Vagina (tissue), 2 donors: ENCODE measurements around the gene SLC6A7. TPM values are rescaled to one million over a fixed set of nuclear protein-coding genes. Genes with fewer than 3 reads are reported as not detected.

ENCODE experiments used
- DNase-seq, 2 donors: peaks; one replicate each; pipeline ENCODE4 v3.0.0-alpha.2; 2017; ENCODE audit errors: extremely low spot score in 2 of 2
- H3K27ac ChIP-seq: fragments of 200-600 bp; sonication (generic); one replicate; pipeline ENCODE4 v1.5.1; 2019
- H3K27me3 ChIP-seq: fragments of 200-600 bp; sonication (generic); one replicate; pipeline ENCODE4 v1.5.1; 2019
- H3K36me3 ChIP-seq, 2 donors: fragments of 200-600 bp; sonication (generic); one replicate each; pipeline ENCODE4 v1.5.1; 2017 to 2019
- H3K4me1 ChIP-seq: fragments of 200-600 bp; sonication (generic); one replicate; pipeline ENCODE4 v1.5.1; 2019
- H3K4me3 ChIP-seq, 2 donors: fragments of 200-600 bp; sonication (generic); 1 replicate in 1 of 2; 2 replicates in 1 of 2; pipeline ENCODE4 v1.5.1; 2016 to 2019
- H3K9me3 ChIP-seq: fragments of 200-600 bp; sonication (generic); one replicate; pipeline ENCODE4 v1.5.1; 2019
- POLR2A ChIP-seq, 2 donors: fragments of 450-650 bp; IDR thresholded peaks; one replicate each; pipeline ENCODE4 v1.6.1; 2017; ENCODE audit warnings: antibody characterized with exemption in 2 of 2, mild to moderate bottlenecking in 2 of 2, moderate library complexity in 2 of 2
- POLR2AphosphoS5 ChIP-seq, 2 donors: sonication (generic); formaldehyde crosslinking; IDR thresholded peaks; one replicate each; pipeline ENCODE4 v1.9.0; 2017; ENCODE audit warnings: antibody characterized with exemption in 2 of 2, mild to moderate bottlenecking in 2 of 2, low read depth in 1 of 2; ENCODE audit not compliant: insufficient read depth in 1 of 2
- intact Hi-C: fragments of 100-400 bp; cut with DNase I; formaldehyde crosslinking; loops from one replicate; pipeline ENCODE4 v1.15.1; 2023
- total RNA-seq: library from RNA; depleted of rRNA; stranded (reverse); fragments of >200 nt; gene quantifications from one replicate; pipeline ENCODE4 v1.2.3, GENCODE V29; 2016
- TF ChIP-seq, protein P1 (sequence below), 3 experiments: fragments of 450-650 bp in 2 of 3; fragments of 200-600 bp in 1 of 3; sonication (generic) in 1 of 3; IDR thresholded peaks; one replicate each; pipeline ENCODE4 v1.5.1; 2017 to 2019; ENCODE audit warnings: antibody characterized with exemption in 3 of 3, mild to moderate bottlenecking in 2 of 3, moderate library complexity in 2 of 3

Gene SLC6A7
- total RNA-seq, 1 donor from 2014 or later, result 0.25 TPM

DNA sequence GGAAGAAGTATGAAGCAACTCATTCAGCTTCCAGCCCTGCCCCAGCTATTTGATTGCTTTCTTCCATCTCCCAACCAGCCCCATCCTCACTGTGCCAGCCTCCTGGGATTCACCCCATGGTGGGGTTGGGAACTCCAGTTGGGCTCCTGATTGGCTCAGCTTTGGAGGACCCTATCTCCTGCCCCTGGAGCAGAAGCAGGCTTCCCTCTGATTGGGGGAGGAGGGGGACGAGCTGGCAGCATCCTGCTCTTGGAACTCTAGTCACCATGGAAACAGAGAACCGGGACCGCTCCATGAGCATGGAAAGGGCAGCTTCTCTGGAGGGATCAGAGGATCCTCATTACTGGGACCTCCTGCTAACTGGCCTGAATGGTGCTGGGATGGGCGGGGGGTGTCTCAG, 2.6 kb downstream of the SLC6A7 start:
- Histone ChIP-seq H3K9me3 (no peaks in the 10 kb centered on the region), H3K4me1 (peaks cover 9% of the 10 kb centered on the region), H3K27ac (no peak overlapping the region), H3K36me3 (no peaks in the 10 kb centered on the region), H3K4me3 (no peak overlapping the region), H3K27me3 (no peaks in the 10 kb centered on the region)
- no peak for TF ChIP-seq POLR2A (IDR thresholded peaks at IDR 0.05)
- TF ChIP-seq, protein P1, sequence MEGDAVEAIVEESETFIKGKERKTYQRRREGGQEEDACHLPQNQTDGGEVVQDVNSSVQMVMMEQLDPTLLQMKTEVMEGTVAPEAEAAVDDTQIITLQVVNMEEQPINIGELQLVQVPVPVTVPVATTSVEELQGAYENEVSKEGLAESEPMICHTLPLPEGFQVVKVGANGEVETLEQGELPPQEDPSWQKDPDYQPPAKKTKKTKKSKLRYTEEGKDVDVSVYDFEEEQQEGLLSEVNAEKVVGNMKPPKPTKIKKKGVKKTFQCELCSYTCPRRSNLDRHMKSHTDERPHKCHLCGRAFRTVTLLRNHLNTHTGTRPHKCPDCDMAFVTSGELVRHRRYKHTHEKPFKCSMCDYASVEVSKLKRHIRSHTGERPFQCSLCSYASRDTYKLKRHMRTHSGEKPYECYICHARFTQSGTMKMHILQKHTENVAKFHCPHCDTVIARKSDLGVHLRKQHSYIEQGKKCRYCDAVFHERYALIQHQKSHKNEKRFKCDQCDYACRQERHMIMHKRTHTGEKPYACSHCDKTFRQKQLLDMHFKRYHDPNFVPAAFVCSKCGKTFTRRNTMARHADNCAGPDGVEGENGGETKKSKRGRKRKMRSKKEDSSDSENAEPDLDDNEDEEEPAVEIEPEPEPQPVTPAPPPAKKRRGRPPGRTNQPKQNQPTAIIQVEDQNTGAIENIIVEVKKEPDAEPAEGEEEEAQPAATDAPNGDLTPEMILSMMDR (IDR thresholded peaks at IDR 0.05), result no peak
- intact Hi-C loops, result no loop called here
- no peak for DNase-seq

DNA sequence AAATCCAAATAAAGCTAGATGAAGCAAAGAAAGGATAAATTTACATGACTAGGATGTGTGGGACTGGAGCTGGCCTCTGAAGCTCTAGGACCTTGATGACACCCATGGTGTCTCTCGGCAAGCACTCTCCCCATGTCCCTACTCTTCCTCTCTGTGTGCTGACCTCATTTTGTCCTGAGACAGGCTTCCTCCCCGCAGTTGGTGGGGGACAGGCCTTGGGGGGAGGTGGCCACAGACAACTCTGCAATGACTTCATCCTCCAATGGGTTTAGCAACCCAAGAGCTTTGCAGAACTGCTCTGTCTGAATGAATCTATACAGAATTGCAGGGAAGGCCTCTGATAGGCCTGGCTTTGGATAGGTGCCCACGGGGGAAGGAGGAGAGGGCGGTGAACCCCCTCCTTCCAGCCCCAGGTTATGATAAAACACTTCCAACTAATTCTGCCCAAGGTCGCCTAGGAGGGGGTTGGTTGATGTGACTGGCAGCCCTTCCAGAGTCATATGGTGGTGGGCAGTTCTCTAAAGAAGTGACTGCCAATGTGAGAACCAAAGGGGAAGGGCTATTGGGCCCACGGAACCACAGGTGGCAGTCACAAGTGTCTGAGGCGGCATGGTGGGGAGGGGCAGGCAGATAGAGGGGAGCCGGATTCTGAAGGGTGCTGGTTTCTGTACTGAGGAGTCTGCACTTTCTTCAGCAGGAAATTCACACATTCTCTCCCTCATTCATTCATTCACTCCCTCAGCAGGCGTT, 6.0 kb downstream of the SLC6A7 start:
- H3K4me1 ChIP-seq, result no peaks in the 10 kb centered on the region
- no peak overlapping the region for H3K27ac ChIP-seq
- no peak for DNase-seq
- H3K36me3 ChIP-seq, result no peaks in the 10 kb centered on the region
- no peak overlapping the region for H3K4me3 ChIP-seq
- H3K27me3 ChIP-seq, result no peaks in the 10 kb centered on the region
- intact Hi-C loops, result no loop called here
- TF ChIP-seq, protein P1 (IDR thresholded peaks at IDR 0.05), result no peak
- no peak for TF ChIP-seq POLR2A (IDR thresholded peaks at IDR 0.05)
- TF ChIP-seq POLR2AphosphoS5 (IDR thresholded peaks at IDR 0.05; ENCODE audit: insufficient read depth in 1 of 2, low read depth in 1 of 2), result no peak
- H3K9me3 ChIP-seq, result no peaks in the 10 kb centered on the region

DNA sequence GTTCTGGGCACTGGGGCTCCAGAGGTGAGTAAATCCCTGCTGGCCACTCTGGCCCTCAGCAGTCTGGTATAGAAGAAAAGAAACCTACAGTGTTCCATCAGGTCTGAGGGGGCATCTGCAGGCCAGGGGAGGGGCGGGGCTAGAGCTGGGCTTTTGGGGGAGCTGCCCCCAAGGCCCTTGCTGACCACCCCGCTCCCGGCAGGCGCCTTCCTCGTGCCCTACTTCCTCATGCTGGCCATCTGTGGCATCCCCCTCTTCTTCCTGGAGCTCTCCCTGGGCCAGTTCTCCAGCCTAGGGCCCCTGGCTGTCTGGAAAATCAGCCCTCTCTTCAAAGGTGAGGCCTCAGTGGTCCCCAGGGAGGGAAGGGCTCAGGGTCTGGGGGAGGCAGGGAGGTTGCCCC, 6.7 kb downstream of the SLC6A7 start:
- Histone ChIP-seq H3K36me3 (no peaks in the 10 kb centered on the region), H3K27me3 (no peaks in the 10 kb centered on the region), H3K9me3 (no peaks in the 10 kb centered on the region), H3K4me3 (no peak overlapping the region), H3K4me1 (no peaks in the 10 kb centered on the region), H3K27ac (no peak overlapping the region)
- intact Hi-C loops, result no loop called here
- TF ChIP-seq, protein P1 (IDR thresholded peaks at IDR 0.05), result no peak
- TF ChIP-seq POLR2AphosphoS5 (IDR thresholded peaks at IDR 0.05; ENCODE audit: insufficient read depth in 1 of 2, low read depth in 1 of 2), result no peak
- no peak for TF ChIP-seq POLR2A (IDR thresholded peaks at IDR 0.05)
- DNase-seq, result no peak

DNA sequence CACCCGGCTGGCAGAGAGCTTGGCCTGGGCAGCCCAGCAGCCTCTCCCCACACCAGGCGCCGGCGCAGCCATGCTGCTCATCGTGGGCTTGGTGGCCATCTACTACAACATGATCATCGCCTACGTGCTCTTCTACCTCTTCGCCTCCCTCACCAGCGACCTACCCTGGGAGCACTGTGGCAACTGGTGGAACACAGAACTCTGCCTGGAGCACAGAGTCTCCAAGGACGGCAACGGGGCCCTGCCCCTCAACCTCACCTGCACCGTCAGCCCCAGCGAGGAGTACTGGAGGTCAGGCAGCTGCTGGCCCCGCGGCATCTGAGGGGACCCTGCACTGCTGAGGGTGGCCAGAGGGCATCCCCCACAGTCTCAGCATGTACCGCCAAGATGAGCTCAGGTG, 7.1 kb downstream of the SLC6A7 start:
- Histone ChIP-seq H3K27me3 (no peaks in the 10 kb centered on the region), H3K4me1 (no peaks in the 10 kb centered on the region), H3K27ac (no peak overlapping the region), H3K9me3 (no peaks in the 10 kb centered on the region), H3K4me3 (no peak overlapping the region), H3K36me3 (no peaks in the 10 kb centered on the region)
- intact Hi-C loops, result no loop called here
- TF ChIP-seq POLR2AphosphoS5 (IDR thresholded peaks at IDR 0.05; ENCODE audit: insufficient read depth in 1 of 2, low read depth in 1 of 2), result no peak
- TF ChIP-seq POLR2A (IDR thresholded peaks at IDR 0.05), result no peak
- TF ChIP-seq, protein P1 (IDR thresholded peaks at IDR 0.05), result no peak
- DNase-seq, result no peak

DNA sequence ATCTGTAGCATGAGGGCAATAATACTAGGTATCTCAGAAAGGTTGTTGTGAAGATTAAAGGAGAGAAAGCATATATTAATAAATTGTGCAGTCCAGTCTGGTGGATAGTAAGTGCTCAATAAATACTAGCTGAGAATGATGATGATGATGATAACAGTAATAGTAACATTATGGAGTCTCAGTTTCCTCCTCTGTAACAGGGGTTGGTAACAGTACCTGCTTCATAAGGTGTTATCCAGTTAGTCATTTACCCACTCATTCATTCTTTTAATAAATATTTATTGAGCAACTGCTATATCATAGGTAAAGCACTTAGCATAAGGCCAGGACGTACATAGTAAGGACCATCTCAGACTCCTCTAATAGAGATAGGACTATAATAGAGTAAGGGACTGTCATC, 7.6 kb downstream of the SLC6A7 start:
- TF ChIP-seq, protein P1 (IDR thresholded peaks at IDR 0.05), result no peak
- TF ChIP-seq POLR2AphosphoS5 (IDR thresholded peaks at IDR 0.05; ENCODE audit: insufficient read depth in 1 of 2, low read depth in 1 of 2) (no peak), POLR2A (IDR thresholded peaks at IDR 0.05) (no peak)
- Histone ChIP-seq H3K9me3 (no peaks in the 10 kb centered on the region), H3K27ac (no peak overlapping the region), H3K4me3 (no peak overlapping the region), H3K4me1 (no peaks in the 10 kb centered on the region), H3K27me3 (no peaks in the 10 kb centered on the region), H3K36me3 (no peaks in the 10 kb centered on the region)
- intact Hi-C loops, result no loop called here
- DNase-seq, result no peak
